Stomach smooth muscle (tissue), 2 donors: ENCODE data around the gene TM9SF2.

Experiments used
- H3K27ac ChIP-seq: one replicate; pipeline ENCODE4 v1.7.0; 2013; ENCODE audit warnings: mild to moderate bottlenecking, low read length, inconsistent platforms
- H3K27me3 ChIP-seq, 2 donors: one replicate each; pipeline ENCODE4 v1.7.0; 2013; ENCODE audit warnings: low read length in 2 of 2; ENCODE audit not compliant: insufficient read depth in 2 of 2, control insufficient read depth in 1 of 2
- H3K36me3 ChIP-seq, 2 donors: one replicate each; pipeline ENCODE4 v1.7.0; 2013; ENCODE audit warnings: low read length in 2 of 2; ENCODE audit not compliant: control insufficient read depth in 2 of 2, insufficient read depth in 2 of 2
- H3K4me1 ChIP-seq: one replicate; pipeline ENCODE4 v1.7.0; 2013; ENCODE audit warnings: low read length; ENCODE audit not compliant: control insufficient read depth, insufficient read depth
- H3K4me3 ChIP-seq, 2 donors: one replicate each; pipeline ENCODE4 v1.7.0; 2013; ENCODE audit warnings: low read length in 2 of 2
- H3K9ac ChIP-seq, 2 donors: one replicate each; pipeline ENCODE4 v1.7.0; 2013; ENCODE audit warnings: low read length in 2 of 2, mild to moderate bottlenecking in 1 of 2
- H3K9me3 ChIP-seq, 2 donors: one replicate each; pipeline ENCODE4 v1.7.0; 2013; ENCODE audit warnings: low read length in 2 of 2; ENCODE audit not compliant: control insufficient read depth in 2 of 2
- donor health status: healthy.
- donor health status: Pancreatic carcinoma.

Gene TM9SF2

DNA sequence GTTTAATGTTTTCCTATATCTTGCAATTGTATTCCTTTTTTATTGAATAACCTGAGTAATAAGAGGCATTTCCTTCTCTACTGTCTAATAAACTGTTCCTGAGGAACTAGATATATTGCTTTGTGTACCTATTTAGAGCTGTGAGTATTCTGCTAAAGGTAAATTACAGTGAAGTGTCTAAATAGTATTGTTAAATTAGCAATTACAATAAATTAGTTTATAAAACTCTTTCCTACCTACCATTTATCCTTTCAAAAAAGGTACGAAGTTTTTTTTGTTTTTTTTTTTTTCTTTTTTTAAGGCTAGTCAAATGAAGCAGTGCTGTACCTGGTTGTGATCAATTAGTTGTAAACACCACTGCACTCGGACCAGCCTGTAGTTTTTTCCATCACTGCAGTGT is 34.8 kb downstream of the TM9SF2 start:
- Histone ChIP-seq H3K4me1 (no peaks in the 10 kb centered on the region), H3K4me3 (no peak overlapping the region), H3K27ac (no peak overlapping the region), H3K36me3 (peaks cover 0 to 15% of the 10 kb centered on the region in 2 donors), H3K9me3 (no peaks in the 10 kb centered on the region), H3K27me3 (no peaks in the 10 kb centered on the region), H3K9ac (no peak overlapping the region)

DNA sequence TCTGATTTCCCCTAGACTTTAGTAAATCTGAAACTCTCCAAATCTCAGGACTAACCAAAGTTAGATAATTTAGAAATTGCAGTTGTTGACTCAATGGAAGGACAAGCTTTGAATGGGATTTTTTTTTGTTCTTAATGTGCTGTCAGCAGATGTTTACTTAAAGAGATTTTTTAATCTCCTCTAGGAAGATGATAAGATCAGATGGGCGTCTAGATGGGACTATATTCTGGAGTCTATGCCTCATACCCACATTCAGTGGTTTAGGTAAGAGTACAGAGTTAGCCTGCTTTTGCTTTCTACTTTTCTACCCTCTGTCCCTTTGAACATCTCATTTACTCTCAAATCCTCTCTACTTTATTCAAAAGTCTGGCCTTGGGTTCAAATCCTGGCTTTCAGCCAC is 39.3 kb downstream of the TM9SF2 start:
- Histone ChIP-seq H3K27me3 (no peaks in the 10 kb centered on the region), H3K9ac (no peak overlapping the region), H3K36me3 (peaks cover 7 to 24% of the 10 kb centered on the region in 2 donors), H3K4me1 (no peaks in the 10 kb centered on the region), H3K27ac (no peak overlapping the region), H3K4me3 (no peak overlapping the region), H3K9me3 (no peaks in the 10 kb centered on the region)

DNA sequence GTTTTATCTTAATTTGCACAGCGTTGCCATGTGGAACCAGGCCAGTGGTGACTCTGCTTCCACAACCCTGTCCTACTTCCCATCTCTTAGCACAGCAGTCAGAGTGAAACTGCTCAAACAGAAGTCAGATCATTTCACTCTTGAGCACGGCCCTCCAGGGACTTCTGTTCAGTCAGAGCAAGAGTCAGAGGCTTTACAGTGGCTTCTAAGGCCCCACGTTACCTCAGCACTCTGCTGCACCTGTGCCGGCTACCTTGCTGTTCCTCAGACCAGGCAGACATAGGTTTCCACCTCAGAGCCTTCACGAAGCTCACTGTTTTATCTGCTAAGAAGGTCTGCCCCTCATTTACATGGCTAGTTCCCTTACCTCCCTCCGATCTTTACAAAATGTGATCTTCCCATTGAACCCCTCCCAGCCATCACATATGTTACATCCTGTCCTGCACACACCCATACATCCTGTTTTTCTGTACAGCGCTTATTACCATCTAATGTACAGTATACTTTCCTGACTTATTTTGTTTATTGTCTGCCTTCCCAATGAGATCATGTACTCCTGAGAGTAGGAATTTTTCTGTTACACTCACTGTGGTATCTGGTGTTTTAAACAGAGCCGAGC is 41.6 kb downstream of the TM9SF2 start:
- Histone ChIP-seq H3K27ac (no peak overlapping the region), H3K36me3 (peaks cover 22 to 34% of the 10 kb centered on the region in 2 donors), H3K4me1 (no peaks in the 10 kb centered on the region), H3K27me3 (no peaks in the 10 kb centered on the region), H3K9me3 (no peaks in the 10 kb centered on the region), H3K4me3 (no peak overlapping the region), H3K9ac (no peak overlapping the region)

DNA sequence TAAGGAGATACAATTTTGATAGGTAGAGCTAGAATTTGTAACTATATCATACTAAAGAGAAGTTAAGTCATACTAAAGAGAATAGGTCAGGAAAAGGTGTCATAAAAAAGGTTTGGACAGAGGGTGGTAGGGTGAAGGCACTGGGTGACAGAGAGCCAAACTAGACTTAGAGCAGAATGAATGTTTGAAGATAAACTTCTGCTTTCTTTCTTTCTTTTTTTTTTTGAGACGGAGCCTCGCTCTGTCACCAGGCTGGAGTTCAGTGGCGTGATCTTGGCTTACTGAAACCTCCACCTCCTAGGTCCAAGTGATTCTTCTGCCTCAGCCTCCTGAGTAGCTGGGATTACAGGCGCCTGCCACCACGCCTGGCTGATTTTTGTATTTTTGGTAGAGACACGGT is 44.1 kb downstream of the TM9SF2 start:
- Histone ChIP-seq H3K9ac (no peak overlapping the region), H3K9me3 (no peaks in the 10 kb centered on the region), H3K4me3 (no peak overlapping the region), H3K4me1 (no peaks in the 10 kb centered on the region), H3K27ac (no peak overlapping the region), H3K36me3 (peaks cover 27 to 42% of the 10 kb centered on the region in 2 donors), H3K27me3 (no peaks in the 10 kb centered on the region)

DNA sequence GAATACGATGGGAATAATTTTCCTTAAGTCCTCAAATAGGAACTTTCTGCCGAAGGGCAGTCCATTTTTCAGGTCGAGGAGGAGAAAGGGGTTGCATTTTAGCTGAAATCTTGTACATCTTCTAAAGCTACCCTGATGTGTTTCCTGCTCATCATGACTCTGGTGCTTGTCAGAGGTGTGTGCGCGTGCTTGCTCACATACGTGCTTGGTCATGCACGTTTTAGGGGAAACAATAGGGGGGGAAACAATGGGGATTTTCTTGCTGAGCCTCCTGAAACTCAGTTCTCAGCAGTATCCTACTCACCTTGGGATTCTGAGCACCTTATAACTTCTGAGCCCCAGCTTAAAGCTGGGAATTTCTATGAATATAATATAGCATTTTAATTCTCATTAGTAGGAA is 44.7 kb downstream of the TM9SF2 start:
- Histone ChIP-seq H3K9ac (no peak overlapping the region), H3K9me3 (no peaks in the 10 kb centered on the region), H3K27ac (no peak overlapping the region), H3K4me3 (no peak overlapping the region), H3K36me3 (peaks cover 28 to 39% of the 10 kb centered on the region in 2 donors), H3K4me1 (no peaks in the 10 kb centered on the region), H3K27me3 (no peaks in the 10 kb centered on the region)

DNA sequence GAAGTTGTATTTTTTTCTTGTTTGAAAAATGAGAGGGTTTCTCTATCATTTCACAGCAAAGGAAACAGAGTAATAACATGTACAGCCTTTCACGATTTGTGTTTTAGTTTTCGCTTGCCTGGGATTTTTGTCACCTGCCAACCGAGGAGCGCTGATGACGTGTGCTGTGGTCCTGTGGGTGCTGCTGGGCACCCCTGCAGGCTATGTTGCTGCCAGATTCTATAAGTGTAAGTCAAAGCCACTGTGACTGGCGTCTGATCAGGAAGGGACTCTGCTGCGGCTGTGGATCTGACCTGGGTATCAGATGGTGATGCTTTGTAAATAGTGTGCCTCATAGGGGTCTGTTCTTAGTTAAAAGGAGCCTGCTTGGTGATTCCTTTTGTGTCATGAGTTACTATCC is 45.6 kb downstream of the TM9SF2 start:
- Histone ChIP-seq H3K27ac (no peak overlapping the region), H3K4me3 (no peak overlapping the region), H3K27me3 (no peaks in the 10 kb centered on the region), H3K4me1 (no peaks in the 10 kb centered on the region), H3K9ac (no peak overlapping the region), H3K36me3 (peaks cover 34 to 40% of the 10 kb centered on the region in 2 donors), H3K9me3 (no peaks in the 10 kb centered on the region)

DNA sequence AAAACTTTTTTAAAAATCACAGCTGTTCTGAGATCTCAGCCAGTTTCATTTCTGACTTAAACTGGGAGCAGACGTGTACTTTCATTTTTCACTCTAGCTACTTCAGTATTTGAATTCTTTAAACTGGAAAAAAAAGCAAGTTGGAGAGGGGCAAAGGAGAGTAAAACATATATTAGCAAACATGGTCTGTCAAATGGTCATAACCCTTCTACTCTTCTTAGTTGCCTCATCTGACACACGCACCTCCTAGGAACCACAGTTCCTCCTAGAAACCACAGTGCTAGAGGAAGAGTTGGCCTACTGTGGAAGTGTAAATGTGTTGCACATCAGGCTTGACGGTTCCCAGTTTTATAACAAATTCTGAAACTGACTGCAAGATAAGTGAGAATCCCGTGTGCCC is 47.2 kb downstream of the TM9SF2 start:
- H3K4me3 ChIP-seq: no peak overlapping the region
- H3K27ac ChIP-seq: no peak overlapping the region
- H3K27me3 ChIP-seq: no peaks in the 10 kb centered on the region
- H3K36me3 ChIP-seq: peaks cover 30 to 39% of the 10 kb centered on the region in 2 donors
- no peak overlapping the region for H3K9ac ChIP-seq
- H3K9me3 ChIP-seq: no peaks in the 10 kb centered on the region
- no peaks in the 10 kb centered on the region for H3K4me1 ChIP-seq

DNA sequence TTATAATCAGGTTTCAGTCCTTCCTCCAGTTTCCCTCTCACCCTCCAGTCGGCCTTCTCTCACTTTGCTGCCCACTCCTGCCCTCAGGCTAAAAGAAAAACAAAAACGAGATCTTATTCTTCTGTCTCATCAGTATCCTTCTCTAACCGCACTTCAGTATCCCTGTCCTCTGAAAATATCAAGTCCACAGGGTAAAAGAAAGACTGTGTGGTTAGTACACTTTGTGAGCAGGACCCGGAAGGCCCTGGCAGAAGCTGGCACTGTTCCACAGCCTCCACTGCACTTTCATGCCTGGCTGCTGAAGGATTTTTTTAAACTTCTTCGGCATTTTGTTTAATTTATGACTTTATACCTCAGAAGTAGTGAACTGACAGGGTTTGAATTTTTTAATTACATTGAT is 51.8 kb downstream of the TM9SF2 start:
- no peaks in the 10 kb centered on the region for H3K9me3 ChIP-seq
- no peak overlapping the region for H3K27ac ChIP-seq
- no peaks in the 10 kb centered on the region for H3K27me3 ChIP-seq
- no peak overlapping the region for H3K4me3 ChIP-seq
- H3K9ac ChIP-seq: no peak overlapping the region
- no peaks in the 10 kb centered on the region for H3K4me1 ChIP-seq
- H3K36me3 ChIP-seq: peaks cover 14 to 34% of the 10 kb centered on the region in 2 donors

DNA sequence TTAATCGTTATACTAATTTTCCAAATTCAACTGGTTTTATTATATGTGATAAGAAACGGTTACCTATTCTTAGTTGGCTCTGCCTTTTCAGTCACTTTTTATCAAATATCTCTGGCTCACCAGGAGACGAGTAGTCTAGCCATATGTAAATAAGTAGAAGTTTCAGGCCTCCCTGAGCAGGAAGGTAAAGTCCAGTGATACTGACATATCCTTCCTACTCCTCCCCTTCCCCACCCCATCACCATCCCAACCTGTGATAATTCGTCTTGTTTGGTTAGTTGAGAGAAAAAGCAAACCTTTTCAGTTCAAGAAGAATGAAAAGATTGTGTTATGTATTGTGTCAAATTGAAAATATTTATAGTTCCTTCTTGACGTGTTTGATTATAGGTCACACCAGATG is 53.9 kb downstream of the TM9SF2 start:
- Histone ChIP-seq H3K27ac (no peak overlapping the region), H3K4me3 (no peak overlapping the region), H3K9me3 (no peaks in the 10 kb centered on the region), H3K27me3 (no peaks in the 10 kb centered on the region), H3K4me1 (no peaks in the 10 kb centered on the region), H3K36me3 (peaks cover 10 to 27% of the 10 kb centered on the region in 2 donors), H3K9ac (no peak overlapping the region)

DNA sequence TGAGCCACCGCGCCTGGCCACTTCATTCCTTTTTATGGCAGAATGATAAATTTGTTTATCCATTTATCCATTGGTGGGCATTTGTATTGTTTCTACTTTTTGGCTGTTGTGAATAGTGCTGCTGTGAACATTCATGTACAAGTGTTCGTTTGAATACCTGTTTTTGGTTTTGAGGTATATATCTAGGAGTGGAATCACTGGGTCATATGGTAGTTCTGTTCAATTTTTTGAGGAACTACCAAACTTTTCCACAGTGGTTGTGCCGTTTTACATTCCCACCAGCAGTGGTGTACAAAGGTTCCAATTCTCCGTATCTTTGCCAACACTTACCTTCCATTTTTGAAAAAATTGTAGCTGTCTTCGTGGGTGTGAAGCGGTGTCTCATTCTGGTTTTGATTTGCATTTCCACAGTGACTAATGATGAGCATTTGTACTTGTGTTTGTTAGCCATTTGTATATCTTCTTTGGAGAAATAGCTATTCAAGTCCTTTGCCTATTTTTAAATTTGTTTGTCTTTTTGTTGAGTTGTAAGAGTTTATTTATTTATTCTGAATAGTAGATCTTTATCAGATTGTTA is 55.7 kb downstream of the TM9SF2 start:
- Histone ChIP-seq H3K4me1 (no peaks in the 10 kb centered on the region), H3K27me3 (no peaks in the 10 kb centered on the region), H3K4me3 (no peak overlapping the region), H3K36me3 (peaks cover 7 to 19% of the 10 kb centered on the region in 2 donors), H3K9me3 (no peaks in the 10 kb centered on the region), H3K27ac (no peak overlapping the region), H3K9ac (no peak overlapping the region)

DNA sequence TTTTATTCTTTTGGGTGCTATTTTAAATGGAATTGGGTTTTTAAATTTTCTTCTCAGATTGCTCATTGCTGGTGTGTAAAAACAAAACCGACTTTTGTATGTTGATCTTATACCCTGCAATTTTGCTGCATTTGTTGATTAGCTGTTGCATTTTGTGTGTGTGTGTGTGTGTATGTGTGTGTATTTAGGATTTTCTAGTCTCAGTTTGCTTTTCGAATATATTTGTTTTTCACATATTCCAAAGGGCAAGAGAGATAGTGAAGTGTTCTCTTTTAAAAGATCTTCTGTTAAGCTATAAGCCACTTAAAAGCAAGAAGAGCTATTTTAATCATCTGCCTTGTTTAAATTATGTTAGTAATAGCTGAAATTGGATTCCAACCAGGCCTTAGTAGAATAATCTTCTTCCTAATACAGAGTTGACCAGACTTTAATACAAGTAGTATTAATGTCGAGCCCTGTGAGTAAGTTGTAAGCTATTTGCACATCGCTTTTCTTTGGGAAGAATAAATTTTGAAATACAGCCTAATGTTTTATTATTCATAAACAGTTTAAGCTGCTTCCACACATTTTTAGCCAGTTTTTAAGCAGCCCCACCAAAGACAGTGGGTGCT is 57.4 kb downstream of the TM9SF2 start:
- Histone ChIP-seq H3K36me3 (peaks cover 7 to 17% of the 10 kb centered on the region in 2 donors), H3K9me3 (no peaks in the 10 kb centered on the region), H3K27ac (no peak overlapping the region)

More for the DNA sequence above, 57.4 kb downstream of the TM9SF2 start:
- H3K9ac ChIP-seq: no peak overlapping the region
- no peaks in the 10 kb centered on the region for H3K4me1 ChIP-seq
- no peaks in the 10 kb centered on the region for H3K27me3 ChIP-seq
- H3K4me3 ChIP-seq: no peak overlapping the region
